Body of pancreas (tissue), 4 donors: ENCODE results near the gene SH3PXD2B. TPM values are rescaled to one million over a fixed set of nuclear protein-coding genes. Genes with fewer than 3 reads are reported as not detected.

Source experiments
- ATAC-seq: fragments of 150-250 bp; one replicate; pipeline ENCODE4 v1.9.1; 2016
- DNase-seq, 4 donors: peaks; one replicate each; pipeline ENCODE4 v3.0.0-alpha.2; 2019
- H3K27ac ChIP-seq, 4 donors: fragments of 200-600 bp; sonication (generic); 1 replicate in 3 of 4; 2 replicates in 1 of 4; pipeline versions ENCODE4 v1.5.1 to v1.6.1; 2016 to 2019; ENCODE audit warnings: mild to moderate bottlenecking in 1 of 4, mixed read lengths in 1 of 4, moderate library complexity in 1 of 4
- H3K27me3 ChIP-seq, 2 donors: fragments of 200-600 bp; sonication (generic); one replicate each; pipeline ENCODE4 v1.6.0; 2016; ENCODE audit warnings: mild to moderate bottlenecking in 1 of 2
- H3K36me3 ChIP-seq, 2 donors: fragments of 200-600 bp; sonication (generic); replicated peaks in 1 of 2; 2 replicates each; pipeline ENCODE4 v1.5.1; 2016; ENCODE audit warnings: low read depth in 2 of 2; ENCODE audit not compliant: insufficient read depth in 1 of 2
- H3K4me1 ChIP-seq: fragments of 200-600 bp; sonication (generic); one replicate; pipeline ENCODE4 v1.6.0; 2016
- H3K4me3 ChIP-seq, 2 donors: fragments of 200-600 bp; sonication (generic); 1 replicate in 1 of 2; 2 replicates in 1 of 2; pipeline ENCODE4 v1.5.1; 2016 to 2019
- H3K9me3 ChIP-seq, 3 donors: fragments of 200-600 bp; sonication (generic); 1 replicate in 2 of 3; 2 replicates in 1 of 3; pipeline ENCODE4 v1.5.1; 2016
- CTCF ChIP-seq, 7 experiments: fragments of 450-650 bp in 4 of 7; fragments of 200-600 bp in 3 of 7; sonication (generic) in 3 of 7; IDR thresholded peaks; one replicate each; pipeline ENCODE4 v1.5.1; 2016 to 2019; ENCODE audit warnings: antibody characterized with exemption in 7 of 7
- POLR2A ChIP-seq, 3 donors: fragments of 450-650 bp; IDR thresholded peaks; one replicate each; pipeline ENCODE4 v1.6.1; 2016; ENCODE audit warnings: antibody characterized with exemption in 3 of 3, mild to moderate bottlenecking in 2 of 3
- WGBS, 2 donors: methylation state at CpG; one replicate each; pipeline ENCODE4 v1.1.5; 2017; 5-methylcytosine and 5-hydroxymethylcytosine counted together
- intact Hi-C: fragments of 100-400 bp; cut with DNase I; formaldehyde crosslinking; loops from one replicate; pipeline ENCODE4 v1.15.1; 2023
- total RNA-seq, 2 donors: library from RNA; depleted of rRNA; stranded (reverse); fragments of >200 nt; gene quantifications; one replicate each; pipeline ENCODE4 v1.1.0, GENCODE V29; 2016

SH3PXD2B gene
- total RNA-seq, 2 donors from 2014 or later = 9.9 to 16.9 TPM

GRCh38 chr5:172423379-172424110 is 30.8 kb downstream of the SH3PXD2B start:
- Histone ChIP-seq H3K9me3 (no peaks in the 10 kb centered on the region), H3K4me1 (peaks cover 32% of the 10 kb centered on the region), H3K4me3 (no peak overlapping the region), H3K36me3 (no peaks in the 10 kb centered on the region), H3K27ac (no peak overlapping the region), H3K27me3 (no peaks in the 10 kb centered on the region)
- WGBS, 2 donors = 96 to 97% methylated on average over 12 to 20 of the region's 20 CpGs
- TF ChIP-seq POLR2A (IDR thresholded peaks at IDR 0.05) (no peak), CTCF (IDR thresholded peaks at IDR 0.05) (no peak)
- DNase-seq (no peak), ATAC-seq (no peak)
- intact Hi-C loops = no loop called here

- Histone ChIP-seq H3K4me1 (peaks cover 43% of the 10 kb centered on the region), H3K4me3 (no peak overlapping the region), H3K36me3 (no peaks in the 10 kb centered on the region), H3K27ac (no peak overlapping the region), H3K27me3 (no peaks in the 10 kb centered on the region), H3K9me3 (no peaks in the 10 kb centered on the region)
- DNase-seq = no peak
- intact Hi-C loops = no loop called here
- no peak for TF ChIP-seq CTCF (IDR thresholded peaks at IDR 0.05)
- no peak for TF ChIP-seq POLR2A (IDR thresholded peaks at IDR 0.05)
- no peak for ATAC-seq
- WGBS, 2 donors = 90% methylated on average over 10 of the region's 10 CpGs
Observed at GRCh38 chr5:172422255-172422654, 32.1 kb downstream of the SH3PXD2B start.

- H3K9me3 ChIP-seq = no peaks in the 10 kb centered on the region
- ATAC-seq (no peak), DNase-seq (no peak)
- intact Hi-C loops = no loop called here
- peaks cover 47% of the 10 kb centered on the region for H3K4me1 ChIP-seq
- no peak overlapping the region for H3K4me3 ChIP-seq
- 76 to 84% methylated on average over 5 to 7 of the region's 7 CpGs for WGBS, 2 donors
- H3K36me3 ChIP-seq = no peaks in the 10 kb centered on the region
- TF ChIP-seq CTCF (IDR thresholded peaks at IDR 0.05) (no peak), POLR2A (IDR thresholded peaks at IDR 0.05) (no peak)
- no peaks in the 10 kb centered on the region for H3K27me3 ChIP-seq
- peak overlapping the region; percentile 80 to 92 (median 88) for H3K27ac ChIP-seq
Observed at GRCh38 chr5:172421020-172421419, 33.3 kb downstream of the SH3PXD2B start.

GRCh38 chr5:172420235-172420939 is 33.9 kb downstream of the SH3PXD2B start:
- no peak overlapping the region for H3K4me3 ChIP-seq

More at GRCh38 chr5:172420235-172420939, 33.9 kb downstream of the SH3PXD2B start:
- Histone ChIP-seq H3K27ac (peak overlapping the region; percentile 80 to 92 (median 88)), H3K9me3 (no peaks in the 10 kb centered on the region), H3K4me1 (peaks cover 51% of the 10 kb centered on the region), H3K27me3 (no peaks in the 10 kb centered on the region), H3K36me3 (no peaks in the 10 kb centered on the region)
- 11 to 14% methylated on average over 10 of the region's 10 CpGs for WGBS, 2 donors
- DNase-seq (peak; percentile 92 to 97 (median 94)), ATAC-seq (peak; percentile 92)
- peak in 1 of 7 experiments; percentile 10 for TF ChIP-seq CTCF (IDR thresholded peaks at IDR 0.05)
- peak in 2 of 3 donors; percentile 72 to 82 for TF ChIP-seq POLR2A (IDR thresholded peaks at IDR 0.05)
- intact Hi-C loops = no loop called here
